ENCODE data around the gene MLLT6.

MLLT6 gene

DNA sequence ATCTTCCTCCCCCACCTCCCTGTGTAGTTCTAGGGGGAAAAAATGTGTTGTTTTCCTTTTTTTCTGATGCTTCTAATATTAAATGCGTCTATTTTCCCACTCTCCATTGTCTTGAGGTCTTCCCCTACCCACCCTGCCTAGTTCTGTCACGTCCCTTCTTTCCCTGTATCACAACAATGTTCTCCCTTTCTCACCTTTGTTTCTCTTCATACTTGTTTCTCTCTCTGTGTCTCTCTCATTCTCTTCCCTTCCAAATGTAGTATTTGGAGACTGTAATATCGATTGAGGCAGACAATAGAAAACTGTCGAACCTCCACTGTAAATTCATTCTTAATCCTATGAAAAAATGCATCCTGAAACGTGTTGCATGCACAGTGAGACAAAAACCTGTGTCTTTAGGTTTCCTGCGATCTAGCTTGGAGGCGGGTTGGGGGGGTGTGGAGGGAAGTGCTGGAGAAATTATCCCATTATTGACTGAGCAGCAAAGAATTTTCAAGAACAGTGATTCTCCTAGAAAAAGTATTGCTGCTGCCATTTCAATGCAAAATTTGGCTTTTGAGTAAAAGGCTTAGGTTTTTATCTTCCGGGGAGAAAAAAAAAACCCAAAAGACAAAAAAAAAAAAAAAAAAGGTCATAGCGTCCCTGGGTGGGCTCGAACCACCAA is 46.2 kb downstream of the MLLT6 start:
- no peak for TF ChIP-seq ZFX (IDR thresholded peaks at IDR 0.05; ENCODE audit: borderline replicate concordance)
- TF ChIP-seq, protein P1, sequence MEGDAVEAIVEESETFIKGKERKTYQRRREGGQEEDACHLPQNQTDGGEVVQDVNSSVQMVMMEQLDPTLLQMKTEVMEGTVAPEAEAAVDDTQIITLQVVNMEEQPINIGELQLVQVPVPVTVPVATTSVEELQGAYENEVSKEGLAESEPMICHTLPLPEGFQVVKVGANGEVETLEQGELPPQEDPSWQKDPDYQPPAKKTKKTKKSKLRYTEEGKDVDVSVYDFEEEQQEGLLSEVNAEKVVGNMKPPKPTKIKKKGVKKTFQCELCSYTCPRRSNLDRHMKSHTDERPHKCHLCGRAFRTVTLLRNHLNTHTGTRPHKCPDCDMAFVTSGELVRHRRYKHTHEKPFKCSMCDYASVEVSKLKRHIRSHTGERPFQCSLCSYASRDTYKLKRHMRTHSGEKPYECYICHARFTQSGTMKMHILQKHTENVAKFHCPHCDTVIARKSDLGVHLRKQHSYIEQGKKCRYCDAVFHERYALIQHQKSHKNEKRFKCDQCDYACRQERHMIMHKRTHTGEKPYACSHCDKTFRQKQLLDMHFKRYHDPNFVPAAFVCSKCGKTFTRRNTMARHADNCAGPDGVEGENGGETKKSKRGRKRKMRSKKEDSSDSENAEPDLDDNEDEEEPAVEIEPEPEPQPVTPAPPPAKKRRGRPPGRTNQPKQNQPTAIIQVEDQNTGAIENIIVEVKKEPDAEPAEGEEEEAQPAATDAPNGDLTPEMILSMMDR (IDR thresholded peaks at IDR 0.05), result no peak
- H3K27ac ChIP-seq, result peak overlapping the region; percentile 99

DNA sequence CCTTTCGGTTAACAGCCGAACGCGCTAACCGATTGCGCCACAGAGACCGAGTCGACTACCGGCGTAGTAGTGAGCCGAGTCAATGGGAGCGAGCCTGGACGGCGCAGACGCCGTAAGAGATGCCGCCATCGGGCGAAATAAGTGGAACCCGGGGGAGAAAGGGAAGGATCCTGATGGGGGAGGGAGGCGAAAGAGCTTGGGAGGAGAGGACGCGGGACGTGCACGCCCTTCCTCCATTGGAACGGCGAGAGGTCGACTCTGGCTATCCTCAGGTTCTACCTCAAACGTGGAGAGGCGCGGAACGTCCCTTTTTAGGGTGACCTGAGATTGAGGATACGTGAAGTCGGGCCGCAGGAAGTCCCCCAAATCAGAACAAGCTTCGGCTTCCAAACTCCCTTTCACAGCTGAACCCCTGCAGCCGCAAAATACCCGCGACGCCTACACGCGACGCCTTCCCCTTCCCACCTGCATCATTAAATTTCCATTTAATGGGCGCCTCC is 46.8 kb downstream of the MLLT6 start:
- TF ChIP-seq ZFX (IDR thresholded peaks at IDR 0.05; ENCODE audit: borderline replicate concordance), result no peak
- TF ChIP-seq, protein P1 (IDR thresholded peaks at IDR 0.05), result no peak
- H3K27ac ChIP-seq, result peak overlapping the region; percentile 99

DNA sequence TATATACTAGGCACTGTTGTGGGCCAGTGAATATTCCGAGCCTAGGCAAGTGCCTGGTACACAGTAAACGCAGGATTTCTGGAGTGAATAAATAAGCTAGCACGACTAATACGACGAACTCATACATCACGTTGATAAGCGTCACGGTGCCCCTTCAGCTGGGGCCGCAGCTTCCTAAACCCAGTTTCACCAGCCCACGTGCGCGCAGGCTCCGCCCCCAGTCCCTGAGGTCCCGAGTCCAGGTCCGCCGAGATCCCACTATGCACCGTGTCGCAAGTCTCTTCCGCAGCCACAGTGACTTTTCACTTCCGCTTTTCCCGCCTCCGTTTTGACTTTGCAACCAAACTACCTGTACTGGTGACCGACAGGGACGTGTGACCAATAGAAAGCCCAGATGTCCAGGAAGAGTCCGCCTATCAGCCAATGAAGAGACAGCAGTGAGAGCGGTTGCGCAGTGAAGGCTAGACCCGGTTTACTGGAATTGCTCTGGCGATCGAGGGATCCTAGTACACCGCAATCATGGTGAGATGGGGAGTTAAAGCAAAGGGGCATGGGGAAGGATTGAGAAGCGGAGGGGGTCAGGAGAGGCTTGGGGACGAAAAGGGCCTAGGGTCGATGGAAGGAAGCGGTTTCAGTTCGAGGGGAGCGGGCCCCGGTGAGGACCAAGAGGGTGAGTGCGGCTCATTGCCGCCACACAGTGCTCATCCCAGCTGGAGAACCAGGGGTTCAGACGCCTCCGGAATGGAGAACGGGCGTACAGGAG is 47.4 kb downstream of the MLLT6 start, which contains the start of gene PSMB3:
Gene PSMB3 (plus strand): TSS at position 434 of the 763 bp plus-strand sequence. CDS start 86 bp downstream, at position 520.
- peak within 1 kb of the TSS; percentile 99 for H3K27ac ChIP-seq

DNA sequence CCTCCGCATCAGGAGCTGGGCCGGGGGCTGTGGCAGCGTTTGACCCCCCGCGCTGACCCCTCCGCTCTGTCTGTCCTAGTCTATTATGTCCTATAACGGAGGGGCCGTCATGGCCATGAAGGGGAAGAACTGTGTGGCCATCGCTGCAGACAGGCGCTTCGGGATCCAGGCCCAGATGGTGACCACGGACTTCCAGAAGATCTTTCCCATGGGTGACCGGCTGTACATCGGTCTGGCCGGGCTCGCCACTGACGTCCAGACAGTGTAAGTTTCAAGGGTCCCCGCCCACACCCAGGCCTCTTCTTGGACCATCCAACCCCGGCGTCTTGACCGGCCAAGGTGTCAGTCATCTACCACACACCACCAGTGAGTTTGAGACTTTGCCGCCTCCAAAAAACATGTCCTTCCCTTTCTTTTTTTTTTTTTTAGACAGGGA is 48.0 kb downstream of the MLLT6 start:
- peak overlapping the region; percentile 99 for H3K27ac ChIP-seq
- TF ChIP-seq ZFX (IDR thresholded peaks at IDR 0.05; ENCODE audit: borderline replicate concordance), result no peak
- TF ChIP-seq, protein P1 (IDR thresholded peaks at IDR 0.05), result no peak

More for the DNA sequence above, 47.4 kb downstream of the MLLT6 start, which contains the start of gene PSMB3:
- no peak for TF ChIP-seq ZFX (IDR thresholded peaks at IDR 0.05; ENCODE audit: borderline replicate concordance)
- TF ChIP-seq, protein P1 (IDR thresholded peaks at IDR 0.05), result no peak

DNA sequence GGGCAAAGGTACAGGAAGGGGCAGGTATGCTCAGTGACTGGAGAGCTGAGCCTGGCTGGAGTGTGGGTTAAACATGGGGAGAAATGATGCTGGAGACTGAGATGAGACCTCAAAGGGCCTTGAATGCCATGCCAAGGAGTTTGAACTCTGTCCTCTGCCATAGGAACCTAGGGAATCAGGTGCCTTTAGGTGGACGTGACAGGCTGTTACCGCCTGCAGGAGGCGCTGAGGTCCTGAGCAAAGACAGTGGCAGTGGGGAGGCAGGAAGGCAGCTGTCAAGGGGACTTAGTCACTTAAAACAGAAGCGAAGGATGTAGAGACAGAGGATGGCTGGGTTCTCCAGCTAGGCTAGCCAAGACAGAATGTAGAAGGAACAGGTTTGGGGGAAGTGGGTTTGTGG is 56.5 kb downstream of the MLLT6 start:
- TF ChIP-seq, protein P1 (IDR thresholded peaks at IDR 0.05), result peak; percentile 55
- TF ChIP-seq ZFX (IDR thresholded peaks at IDR 0.05; ENCODE audit: borderline replicate concordance), result no peak
- H3K27ac ChIP-seq, result no peak overlapping the region

DNA sequence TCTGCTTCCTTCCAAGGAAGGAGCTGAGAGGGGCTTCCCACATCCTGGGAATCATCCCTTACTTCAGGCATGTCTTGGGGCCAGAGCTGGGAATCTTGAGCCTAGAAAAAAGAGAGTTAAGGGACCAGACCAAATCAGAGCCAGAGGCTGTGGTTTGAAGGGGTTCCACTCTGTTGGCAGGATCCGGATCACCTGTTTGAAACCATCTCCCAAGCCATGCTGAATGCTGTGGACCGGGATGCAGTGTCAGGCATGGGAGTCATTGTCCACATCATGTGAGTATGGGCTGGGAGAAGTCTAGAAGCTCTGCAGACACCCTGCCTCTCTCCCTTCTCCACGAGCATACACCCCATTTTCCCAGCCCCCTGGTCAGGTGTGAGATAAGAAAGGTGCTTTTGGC is 57.2 kb downstream of the MLLT6 start:
- H3K27ac ChIP-seq, result no peak overlapping the region

More for the DNA sequence above, 57.2 kb downstream of the MLLT6 start:
- no peak for TF ChIP-seq ZFX (IDR thresholded peaks at IDR 0.05; ENCODE audit: borderline replicate concordance)
- TF ChIP-seq, protein P1 (IDR thresholded peaks at IDR 0.05), result no peak

Data from 22Rv1 (cell line).